Thyroid gland (tissue), 4 donors: ENCODE results near the gene WDR31. TPM values are rescaled to one million over a fixed set of nuclear protein-coding genes. Genes with fewer than 3 reads are reported as not detected.

Source experiments
- DNase-seq, 2 donors: peaks; one replicate each; pipeline ENCODE4 v3.0.0-alpha.2; 2019
- H3K27ac ChIP-seq, 3 donors: fragments of 200-600 bp; sonication (generic); 1 replicate in 2 of 3; 2 replicates in 1 of 3; pipeline ENCODE4 v1.5.1; 2016 to 2019; ENCODE audit warnings: mild to moderate bottlenecking in 1 of 3, moderate library complexity in 1 of 3
- H3K27me3 ChIP-seq: fragments of 200-600 bp; sonication (generic); one replicate; pipeline ENCODE4 v1.5.1; 2019
- H3K36me3 ChIP-seq, 2 donors: fragments of 200-600 bp; sonication (generic); one replicate each; pipeline ENCODE4 v1.5.1; 2016 to 2019
- H3K4me1 ChIP-seq, 2 donors: fragments of 200-600 bp; sonication (generic); one replicate each; pipeline ENCODE4 v1.5.1; 2017 to 2019
- H3K4me3 ChIP-seq, 3 donors: fragments of 200-600 bp; sonication (generic); replicated peaks in 1 of 3; 1 replicate in 2 of 3; 2 replicates in 1 of 3; pipeline ENCODE4 v1.5.1; 2016; ENCODE audit warnings: mild to moderate bottlenecking in 1 of 3
- H3K9me3 ChIP-seq: fragments of 200-600 bp; sonication (generic); one replicate; pipeline ENCODE4 v1.5.1; 2017
- CTCF ChIP-seq, 6 experiments: fragments of 200-600 bp in 3 of 6; fragments of 450-650 bp in 3 of 6; sonication (generic) in 3 of 6; IDR thresholded peaks; one replicate each; pipeline ENCODE4 v1.5.1; 2016 to 2019; ENCODE audit warnings: antibody characterized with exemption in 6 of 6, mild to moderate bottlenecking in 2 of 6, inconsistent platforms in 1 of 6, moderate library complexity in 1 of 6
- POLR2A ChIP-seq, 2 donors: fragments of 450-650 bp; IDR thresholded peaks; one replicate each; pipeline ENCODE4 v1.6.1; 2017; ENCODE audit warnings: antibody characterized with exemption in 2 of 2, mild to moderate bottlenecking in 2 of 2, moderate library complexity in 1 of 2
- WGBS, 2 donors: methylation state at CpG; one replicate each; pipeline ENCODE4 v1.1.5; 2017; 5-methylcytosine and 5-hydroxymethylcytosine counted together
- intact Hi-C: fragments of 100-400 bp; cut with DNase I; formaldehyde crosslinking; loops from one replicate; pipeline ENCODE4 v1.15.1; 2023
- total RNA-seq, 4 donors: library from RNA; depleted of rRNA; stranded (reverse); fragments of >200 nt; gene quantifications; one replicate each; pipeline ENCODE4 v1.2.3, GENCODE V29; 2016

The WDR31 gene
- total RNA-seq, 4 donors from 2014 or later, result 3.8 to 7.3 (median 6.5) TPM

DNA sequence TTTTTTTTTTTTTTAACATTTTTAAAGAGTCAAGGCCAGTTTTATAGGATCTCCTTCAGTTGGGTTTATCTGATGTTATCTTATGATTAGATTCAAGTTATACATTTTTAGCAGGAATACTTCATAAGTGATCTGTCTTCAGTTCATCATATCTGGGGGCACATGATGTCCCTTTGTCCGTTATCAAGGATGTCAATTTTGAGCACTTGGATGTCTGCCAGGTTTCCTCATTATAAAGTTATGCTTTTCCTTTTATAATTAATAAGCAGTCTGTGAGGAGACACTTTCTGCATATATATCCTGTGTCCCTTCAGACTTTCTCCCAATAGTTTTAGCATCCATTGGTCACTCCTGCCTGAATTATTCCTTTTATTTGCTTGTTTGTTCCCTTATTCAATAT, 24.9 kb upstream of the WDR31 start:
- no peak overlapping the region for H3K27ac ChIP-seq
- peaks cover 16 to 28% of the 10 kb centered on the region in 2 donors for H3K4me1 ChIP-seq
- H3K27me3 ChIP-seq, result no peaks in the 10 kb centered on the region
- no peak overlapping the region for H3K4me3 ChIP-seq
- 72 to 83% methylated on average over 1 of the region's 1 CpG for WGBS, 2 donors
- no peaks in the 10 kb centered on the region for H3K9me3 ChIP-seq
- intact Hi-C loops, result no loop called here
- no peak for DNase-seq
- H3K36me3 ChIP-seq, result no peaks in the 10 kb centered on the region
- TF ChIP-seq CTCF (IDR thresholded peaks at IDR 0.05), result no peak
- TF ChIP-seq POLR2A (IDR thresholded peaks at IDR 0.05), result no peak

GRCh38 chr9:113363336-113363735, 23.3 kb upstream of the WDR31 start:
- intact Hi-C loops, result no loop called here
- WGBS, 2 donors, result 84 to 93% methylated on average over 3 of the region's 3 CpGs
- no peaks in the 10 kb centered on the region for H3K9me3 ChIP-seq

GRCh38 chr9:113361304-113362018, 21.4 kb upstream of the WDR31 start:
- Histone ChIP-seq H3K4me1 (peaks cover 16 to 28% of the 10 kb centered on the region in 2 donors), H3K27ac (peak overlapping the region; percentile 35 to 64 (median 51)), H3K4me3 (no peak overlapping the region), H3K36me3 (no peaks in the 10 kb centered on the region), H3K27me3 (no peaks in the 10 kb centered on the region), H3K9me3 (no peaks in the 10 kb centered on the region)
- intact Hi-C loops, result no loop called here
- WGBS, 2 donors, result 72 to 75% methylated on average over 7 of the region's 7 CpGs
- TF ChIP-seq POLR2A (IDR thresholded peaks at IDR 0.05), result no peak
- no peak for TF ChIP-seq CTCF (IDR thresholded peaks at IDR 0.05)
- no peak for DNase-seq

More at GRCh38 chr9:113363336-113363735, 23.3 kb upstream of the WDR31 start:
- no peak for DNase-seq
- H3K36me3 ChIP-seq, result no peaks in the 10 kb centered on the region
- peak overlapping the region; percentile 42 to 90 (median 57) for H3K27ac ChIP-seq
- no peaks in the 10 kb centered on the region for H3K27me3 ChIP-seq
- H3K4me1 ChIP-seq, result peaks cover 16 to 28% of the 10 kb centered on the region in 2 donors
- TF ChIP-seq CTCF (IDR thresholded peaks at IDR 0.05) (no peak), POLR2A (IDR thresholded peaks at IDR 0.05) (no peak)
- H3K4me3 ChIP-seq, result no peak overlapping the region

GRCh38 chr9:113360242-113360842, 20.3 kb upstream of the WDR31 start:
- Histone ChIP-seq H3K4me1 (peaks cover 16 to 28% of the 10 kb centered on the region in 2 donors), H3K36me3 (no peaks in the 10 kb centered on the region), H3K4me3 (no peak overlapping the region), H3K9me3 (no peaks in the 10 kb centered on the region), H3K27me3 (no peaks in the 10 kb centered on the region), H3K27ac (no peak overlapping the region)
- no peak for DNase-seq
- WGBS, 2 donors, result 91 to 93% methylated on average over 15 of the region's 15 CpGs
- intact Hi-C loops, result no loop called here
- TF ChIP-seq CTCF (IDR thresholded peaks at IDR 0.05) (no peak), POLR2A (IDR thresholded peaks at IDR 0.05) (no peak)

DNA sequence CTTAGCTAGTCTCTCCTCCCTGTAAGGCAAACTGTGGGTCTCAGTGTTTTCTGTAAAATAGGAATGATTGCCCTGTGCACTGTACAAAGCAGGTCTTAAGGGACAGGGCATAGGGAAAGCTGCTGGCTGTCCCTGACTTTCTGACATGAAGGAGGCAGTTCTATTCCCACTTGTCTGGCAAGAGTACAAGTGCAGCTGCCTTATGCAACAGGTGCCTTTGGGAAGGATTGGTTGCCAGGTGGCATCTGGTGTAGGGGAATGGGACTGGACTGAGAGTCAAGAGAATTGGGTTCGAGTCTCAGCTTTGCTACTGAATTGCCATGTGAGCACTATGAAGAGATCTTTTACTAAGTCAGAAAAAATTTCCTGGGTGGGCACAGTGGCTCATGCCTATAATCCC, 19.3 kb upstream of the WDR31 start:
- intact Hi-C loops, result no loop called here
- Histone ChIP-seq H3K27ac (no peak overlapping the region), H3K4me1 (peaks cover 16 to 28% of the 10 kb centered on the region in 2 donors), H3K9me3 (no peaks in the 10 kb centered on the region), H3K36me3 (no peaks in the 10 kb centered on the region), H3K27me3 (no peaks in the 10 kb centered on the region), H3K4me3 (no peak overlapping the region)
- peak in 1 of 2 donors; percentile 37 for DNase-seq
- 62 to 100% methylated on average over 1 of the region's 1 CpG for WGBS, 2 donors
- no peak for TF ChIP-seq POLR2A (IDR thresholded peaks at IDR 0.05)
- TF ChIP-seq CTCF (IDR thresholded peaks at IDR 0.05), result no peak
